Measurements from ENCODE around the gene STAC.
"Not testable (repeated sequence)": the region's sequence is repeated elsewhere in the genome, so short reads cannot be mapped to it uniquely, and the experiment has no call there.

STAC gene

GRCh38 chr3:36520241-36521006 is 140.1 kb downstream of the STAC start:
- DNase-seq: no peak

- DNase-seq: no peak
Measured at GRCh38 chr3:36521007-36521379, 140.7 kb downstream of the STAC start.

DNA sequence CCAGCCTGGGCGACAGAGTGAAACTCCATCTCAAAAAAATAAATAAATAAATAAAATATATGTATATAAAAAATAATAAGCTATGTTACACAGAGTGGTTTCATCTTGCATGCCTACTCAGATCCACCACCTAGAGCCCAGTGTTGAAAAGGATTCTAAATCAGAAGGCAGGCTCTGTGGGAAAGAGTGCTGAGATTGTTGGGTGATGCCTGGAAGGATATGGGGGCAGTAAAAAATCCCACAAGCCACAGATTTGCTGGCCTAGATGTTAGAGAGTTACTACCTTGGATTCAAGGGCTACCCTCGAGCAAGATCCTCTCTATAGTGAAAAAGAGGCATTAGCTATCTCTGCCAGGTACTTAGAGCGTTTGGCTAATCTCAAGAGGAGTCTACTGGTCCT is 144.3 kb downstream of the STAC start:
- no peak for DNase-seq

GRCh38 chr3:36525115-36525801 is 145.0 kb downstream of the STAC start:
- DNase-seq: no peak

- no peak for DNase-seq
Measured at GRCh38 chr3:36538136-36538749, 157.9 kb downstream of the STAC start.

- no peak for DNase-seq
Measured at GRCh38 chr3:36540888-36541518, 160.7 kb downstream of the STAC start.

DNA sequence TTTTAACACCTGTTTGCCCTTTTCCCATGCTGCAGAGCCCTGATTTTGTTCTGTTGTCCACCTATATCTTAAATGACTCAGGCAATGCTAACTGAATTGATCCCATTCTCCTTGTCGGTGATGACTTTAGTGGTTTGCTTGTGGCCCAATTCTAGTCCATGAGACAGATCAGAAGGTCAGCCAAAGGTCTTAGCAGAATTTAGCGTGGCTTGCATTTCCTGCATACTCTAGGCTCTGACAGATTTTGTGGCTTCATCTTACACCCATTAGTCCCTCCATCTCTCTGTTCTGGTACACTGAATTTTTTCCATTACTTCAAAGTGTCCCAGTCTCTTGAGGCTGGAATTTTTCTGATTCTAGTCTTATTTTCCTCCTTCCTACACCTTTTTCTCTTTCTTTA is 161.9 kb downstream of the STAC start:
- no peak for DNase-seq

DNA sequence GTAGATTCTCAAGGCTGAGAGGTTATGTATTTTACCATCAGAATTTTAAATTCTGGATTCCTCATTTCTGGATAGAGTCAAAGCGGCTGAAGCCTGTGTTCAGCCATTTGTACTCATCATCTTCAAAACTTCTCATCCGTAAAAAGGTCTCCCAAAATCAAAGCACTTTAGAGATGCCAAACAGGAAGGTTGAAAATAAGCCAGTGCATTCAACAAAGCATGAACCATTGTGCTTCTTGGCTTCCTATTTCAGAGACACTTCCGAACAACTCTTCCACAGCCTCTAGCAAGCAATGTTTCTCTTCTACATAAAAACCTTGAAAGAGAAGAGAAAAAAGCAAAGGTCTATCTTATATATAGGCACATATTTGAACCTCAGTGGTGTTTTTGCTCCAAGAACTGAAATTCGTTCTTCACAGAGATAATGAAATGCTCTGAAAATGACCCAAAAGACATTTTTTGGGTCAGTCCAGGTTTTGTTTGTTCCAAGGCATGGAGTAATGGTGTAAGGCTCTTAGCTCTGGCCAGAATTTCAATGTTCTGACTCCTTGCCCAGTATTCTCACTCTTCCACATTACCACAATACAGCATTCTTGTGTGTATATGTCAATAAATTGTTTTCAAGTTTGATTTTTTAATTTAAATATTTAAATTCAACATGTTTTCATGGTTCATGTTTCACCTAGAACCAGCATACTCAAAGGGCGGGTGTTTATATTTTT is 163.1 kb downstream of the STAC start:
- DNase-seq: no peak

DNA sequence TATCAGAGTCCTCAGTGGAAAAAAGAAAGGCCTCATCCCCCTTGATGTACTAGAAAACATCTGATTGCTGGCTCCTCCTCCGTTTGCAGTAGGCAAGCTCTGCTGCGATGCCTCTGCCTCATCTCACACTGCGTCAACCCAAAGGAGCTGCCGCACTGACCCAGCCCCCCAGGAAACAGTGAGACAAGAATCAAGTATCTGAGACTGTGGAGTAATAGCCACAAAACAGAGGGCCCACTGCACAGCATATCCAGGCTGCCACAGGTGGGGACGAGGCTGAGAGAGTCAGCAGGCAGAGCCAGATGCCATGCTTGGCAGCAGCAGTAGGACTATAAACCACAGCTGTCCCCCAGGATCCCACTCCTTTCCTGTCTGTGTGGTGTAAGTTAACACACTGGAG is 165.9 kb downstream of the STAC start:
- no peak for DNase-seq

DNA sequence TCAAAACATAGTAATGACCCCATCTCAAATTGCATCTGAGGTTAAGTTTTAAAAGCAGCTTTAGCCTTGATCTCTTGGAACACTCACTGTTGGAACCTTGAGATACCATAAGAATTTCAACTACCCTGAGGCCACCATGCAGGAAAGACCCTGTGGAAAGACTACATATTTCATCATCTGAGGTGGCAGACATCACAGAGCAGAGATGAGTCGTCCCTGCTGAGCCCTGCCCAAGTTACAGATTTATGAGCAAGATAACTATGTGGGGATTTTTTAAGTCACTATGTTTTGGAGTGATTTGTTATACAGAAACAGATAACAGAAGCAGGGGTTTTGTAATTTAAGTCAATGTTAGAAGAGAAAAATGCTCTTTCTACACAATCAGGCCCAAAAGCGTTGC is 168.4 kb downstream of the STAC start:
- no peak for DNase-seq

- DNase-seq: no peak
Measured at GRCh38 chr3:36557021-36557707, 176.9 kb downstream of the STAC start.

DNA sequence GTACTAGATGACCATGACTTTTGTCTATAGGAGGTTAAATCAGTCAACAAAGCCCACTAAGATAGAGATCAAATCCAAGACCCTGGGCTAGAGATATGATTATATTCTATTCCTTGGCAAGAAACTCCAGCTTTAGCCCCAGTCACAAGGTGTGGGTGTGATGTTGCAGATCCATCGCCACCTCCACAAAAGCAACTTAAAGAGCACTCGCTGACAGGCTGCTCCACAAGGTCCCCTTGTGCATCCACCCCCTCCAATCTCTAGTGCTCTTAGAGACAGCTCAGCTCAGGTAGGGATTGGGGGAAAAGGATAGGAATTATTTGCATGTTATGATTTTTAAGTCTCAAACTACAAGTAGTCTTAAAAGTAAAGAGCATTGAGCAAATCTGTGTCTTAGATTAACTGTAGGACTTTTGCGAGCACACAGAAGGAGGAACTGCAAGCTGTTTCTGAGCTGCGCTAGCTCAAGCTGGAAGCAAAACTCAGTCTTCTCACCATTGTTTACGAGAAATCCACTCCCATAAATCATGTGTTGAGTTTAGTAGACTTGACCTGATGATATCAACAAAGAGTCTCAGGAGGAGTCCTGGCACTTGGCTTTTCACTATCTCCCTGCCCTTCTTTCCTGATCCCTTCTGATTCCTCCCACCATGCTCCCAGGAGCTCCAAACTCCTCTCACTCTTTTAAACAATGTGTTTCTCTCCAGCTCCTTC is 177.6 kb downstream of the STAC start:
- no peak for DNase-seq

DNA sequence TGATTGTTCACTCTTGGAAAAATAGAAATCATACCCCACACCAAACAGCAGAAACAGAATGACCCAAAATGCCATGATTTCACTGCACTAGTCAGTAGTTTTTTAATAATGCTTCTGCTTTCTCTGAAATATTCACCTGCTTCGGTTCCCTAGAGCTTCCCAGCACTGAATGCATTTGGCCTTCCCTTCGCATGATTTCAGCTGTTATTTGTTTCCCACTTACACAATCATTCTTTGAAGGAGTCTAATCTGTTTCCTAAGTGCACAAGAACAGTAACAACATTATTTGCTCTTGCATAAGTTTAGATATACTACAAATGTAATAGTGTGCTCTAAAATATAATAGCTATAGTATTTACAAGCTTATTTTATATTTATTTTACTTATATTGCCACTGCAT is 178.7 kb downstream of the STAC start:
- DNase-seq: no peak

DNA sequence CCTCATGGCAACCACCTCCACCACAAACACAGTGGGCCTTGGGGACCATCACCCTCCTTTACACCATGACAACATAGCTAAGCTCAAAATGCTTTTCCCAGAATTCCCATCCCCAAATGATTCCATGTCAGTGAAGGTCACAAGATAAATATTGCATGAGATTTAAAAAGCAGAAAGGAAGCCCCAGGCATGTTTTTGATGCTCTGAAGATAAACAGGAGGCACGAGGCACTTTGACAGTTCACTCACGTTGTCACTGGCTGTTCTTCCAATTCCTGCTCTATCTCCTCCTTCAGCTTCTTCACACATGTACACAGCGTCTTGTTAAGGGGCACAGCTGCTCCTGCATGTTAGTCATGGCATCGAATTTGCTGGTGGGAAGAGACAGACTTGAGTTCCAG is 180.4 kb downstream of the STAC start:
- no peak for DNase-seq

- no peak for DNase-seq
Measured at GRCh38 chr3:36561601-36562000, 181.3 kb downstream of the STAC start.

DNA sequence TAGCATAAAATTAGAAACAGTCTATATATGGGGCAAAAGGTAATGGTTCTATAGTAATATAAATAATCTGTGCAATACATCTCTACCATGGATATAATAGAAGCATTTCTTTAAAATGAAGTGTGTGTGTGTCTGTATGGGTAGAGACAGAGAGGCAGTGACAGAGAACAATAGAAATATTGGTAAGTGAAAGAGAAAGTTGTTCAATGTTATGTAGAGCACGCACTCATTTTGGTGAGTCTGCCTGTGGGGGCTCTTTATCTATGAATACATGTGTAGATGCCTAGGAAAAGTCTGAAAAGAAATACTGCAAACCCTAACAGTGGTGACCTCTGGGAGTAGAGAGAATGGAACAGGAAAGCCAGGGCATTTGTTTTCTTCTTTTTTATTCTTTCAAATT is 182.6 kb downstream of the STAC start:
- no peak for DNase-seq

- no peak for DNase-seq
Measured at GRCh38 chr3:36575241-36575640, 194.9 kb downstream of the STAC start.

GRCh38 chr3:36578418-36578817 is 198.1 kb downstream of the STAC start:
- not testable (repeated sequence) for DNase-seq

- DNase-seq: no peak
Measured at GRCh38 chr3:36579746-36580145, 199.4 kb downstream of the STAC start.

GRCh38 chr3:36580716-36581115 is 200.4 kb downstream of the STAC start:
- no peak for DNase-seq

DNA sequence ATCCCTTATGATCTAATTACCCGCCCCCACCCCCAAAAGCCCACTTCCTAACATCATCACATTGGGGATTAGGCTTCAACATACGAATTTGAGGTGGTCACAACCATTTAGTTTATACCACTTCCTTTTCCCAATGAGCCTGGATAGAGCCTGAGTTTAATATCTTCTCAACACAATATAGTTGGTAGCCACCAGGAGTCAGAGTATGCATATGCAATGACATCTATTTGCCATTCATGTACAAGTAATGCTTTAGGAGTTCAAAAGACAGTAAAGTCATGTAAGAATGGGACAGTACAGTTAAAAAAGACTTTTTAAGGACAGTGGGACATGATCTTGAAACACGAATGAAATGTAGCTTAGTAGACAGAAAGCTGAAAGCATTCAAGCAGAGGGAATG is 211.7 kb downstream of the STAC start:
- DNase-seq: no peak

GRCh38 chr3:36595511-36595910 is 215.2 kb downstream of the STAC start:
- DNase-seq: no peak
